ENCODE measurements around the gene BHMT.

BHMT gene

GRCh38 chr5:79143684-79144379, 32.2 kb downstream of the BHMT start:
- H4K20me1 ChIP-seq (ENCODE audit: control insufficient read depth, insufficient read depth, low read depth, low read length): no peaks in the 10 kb centered on the region
- no peak overlapping the region for H3K4me2 ChIP-seq (ENCODE audit: low read length)
- no peaks in the 10 kb centered on the region for H3F3A ChIP-seq (ENCODE audit: control insufficient read depth, insufficient read depth)
- H3K27me3 ChIP-seq (ENCODE audit: control insufficient read depth, low read length): peaks cover 6% of the 10 kb centered on the region; the same call in 1 of the 2 replicates
- H3K36me3 ChIP-seq (ENCODE audit: control insufficient read depth, low read length): no peaks in the 10 kb centered on the region
- no peak overlapping the region for H3K27ac ChIP-seq (ENCODE audit: low read depth, low read length)
- H3K79me2 ChIP-seq (ENCODE audit: control insufficient read depth, low read length): no peaks in the 10 kb centered on the region
- no peak overlapping the region for H3K4me3 ChIP-seq (ENCODE audit: low read length)
- H3K9me3 ChIP-seq (ENCODE audit: control insufficient read depth, insufficient read depth, low read length): no peaks in the 10 kb centered on the region
- TF ChIP-seq EZH2phosphoT487 (IDR thresholded peaks at IDR 0.05; ENCODE audit: borderline replicate concordance, low read length) (no peak), CTCF (IDR thresholded peaks at IDR 0.05; ENCODE audit: low read depth, low read length, poor library complexity, severe bottlenecking) (no peak)
- no peaks in the 10 kb centered on the region for H3K9me2 ChIP-seq (replicated peaks; ENCODE audit: control insufficient read depth, low read length)
- H3K4me1 ChIP-seq (ENCODE audit: control insufficient read depth, low read length): no peaks in the 10 kb centered on the region

- Histone ChIP-seq H3K79me2 (ENCODE audit: control insufficient read depth, low read length) (no peaks in the 10 kb centered on the region), H3F3A (ENCODE audit: control insufficient read depth, insufficient read depth) (no peaks in the 10 kb centered on the region), H3K4me2 (ENCODE audit: low read length) (no peak overlapping the region), H4K20me1 (ENCODE audit: control insufficient read depth, insufficient read depth, low read depth, low read length) (no peaks in the 10 kb centered on the region), H3K4me1 (ENCODE audit: control insufficient read depth, low read length) (no peaks in the 10 kb centered on the region), H3K9me3 (ENCODE audit: control insufficient read depth, insufficient read depth, low read length) (no peaks in the 10 kb centered on the region), H3K9me2 (replicated peaks; ENCODE audit: control insufficient read depth, low read length) (no peaks in the 10 kb centered on the region), H3K27me3 (ENCODE audit: control insufficient read depth, low read length) (peaks cover 6% of the 10 kb centered on the region; the same call in 1 of the 2 replicates), H3K4me3 (ENCODE audit: low read length) (no peak overlapping the region), H3K27ac (ENCODE audit: low read depth, low read length) (no peak overlapping the region), H3K36me3 (ENCODE audit: control insufficient read depth, low read length) (no peaks in the 10 kb centered on the region)
- TF ChIP-seq EZH2phosphoT487 (IDR thresholded peaks at IDR 0.05; ENCODE audit: borderline replicate concordance, low read length) (no peak), CTCF (IDR thresholded peaks at IDR 0.05; ENCODE audit: low read depth, low read length, poor library complexity, severe bottlenecking) (no peak)
Observed at GRCh38 chr5:79147076-79147475, 35.5 kb downstream of the BHMT start.

DNA sequence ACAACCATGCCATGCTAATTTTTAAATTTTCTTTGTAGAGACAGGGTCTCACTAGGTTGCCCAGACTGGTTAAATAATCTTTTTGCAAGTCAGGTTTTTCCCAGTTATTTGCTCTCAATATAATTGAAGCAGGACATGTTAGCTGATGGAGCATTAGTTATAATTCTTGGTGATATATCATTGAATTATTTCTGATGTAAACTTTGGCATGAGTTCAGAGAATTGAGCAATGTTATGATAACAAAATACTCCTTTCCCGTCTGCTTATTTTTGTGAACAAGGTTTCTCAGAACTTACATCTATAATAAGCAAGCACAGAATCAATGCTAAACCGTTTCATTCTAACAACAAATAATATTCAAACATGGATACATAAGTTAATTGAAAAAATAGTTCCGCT, 37.8 kb downstream of the BHMT start:
- H3K79me2 ChIP-seq (ENCODE audit: control insufficient read depth, low read length): no peaks in the 10 kb centered on the region
- no peaks in the 10 kb centered on the region for H4K20me1 ChIP-seq (ENCODE audit: control insufficient read depth, insufficient read depth, low read depth, low read length)
- TF ChIP-seq CTCF (IDR thresholded peaks at IDR 0.05; ENCODE audit: low read depth, low read length, poor library complexity, severe bottlenecking) (no peak), EZH2phosphoT487 (IDR thresholded peaks at IDR 0.05; ENCODE audit: borderline replicate concordance, low read length) (no peak)
- H3K4me2 ChIP-seq (ENCODE audit: low read length): no peak overlapping the region
- H3K9me2 ChIP-seq (replicated peaks; ENCODE audit: control insufficient read depth, low read length): no peaks in the 10 kb centered on the region
- no peak overlapping the region for H3K27ac ChIP-seq (ENCODE audit: low read depth, low read length)
- H3K9me3 ChIP-seq (ENCODE audit: control insufficient read depth, insufficient read depth, low read length): no peaks in the 10 kb centered on the region
- H3K4me1 ChIP-seq (ENCODE audit: control insufficient read depth, low read length): no peaks in the 10 kb centered on the region
- no peaks in the 10 kb centered on the region for H3K36me3 ChIP-seq (ENCODE audit: control insufficient read depth, low read length)
- peaks cover 9% of the 10 kb centered on the region; the same call in 1 of the 2 replicates for H3K27me3 ChIP-seq (ENCODE audit: control insufficient read depth, low read length)
- no peaks in the 10 kb centered on the region for H3F3A ChIP-seq (ENCODE audit: control insufficient read depth, insufficient read depth)
- no peak overlapping the region for H3K4me3 ChIP-seq (ENCODE audit: low read length)
